CD4-positive, alpha-beta memory T cell (primary cell): ENCODE results near the gene SPTA1. TPM values are rescaled to one million over a fixed set of nuclear protein-coding genes. Genes with fewer than 3 reads are reported as not detected.

ENCODE experiments used
- CTCF ChIA-PET: fragments of 350-600 bp; sonication (Branson Sonifier 250); formaldehyde crosslinking; loops from one replicate; lab custom pipeline; 2021; ENCODE audit warnings: inconsistent platforms; ENCODE audit not compliant: partially characterized antibody; lab: Charles Lee
- POLR2A ChIA-PET: fragments of 350-600 bp; sonication (Branson Sonifier 250); formaldehyde crosslinking; loops from one replicate; lab custom pipeline; 2021; ENCODE audit not compliant: partially characterized antibody; lab: Charles Lee
- DNase-seq, 5 donors: peaks; one replicate each; pipeline versions ENCODE4 v3.0.0 to v3.0.0-alpha.2; 2020 to 2022; ENCODE audit warnings: mixed read lengths in 1 of 5
- H3K27ac ChIP-seq: one replicate; pipeline ENCODE4 v1.7.0; 2013; ENCODE audit warnings: low read depth, low read length
- H3K27me3 ChIP-seq: 2 replicates; pipeline ENCODE4 v1.7.0; 2013; ENCODE audit warnings: mild to moderate bottlenecking, low read length, moderate library complexity; ENCODE audit not compliant: insufficient read depth
- H3K36me3 ChIP-seq: 2 replicates; pipeline ENCODE4 v1.7.0; 2013; ENCODE audit warnings: mild to moderate bottlenecking, low read length, moderate library complexity; ENCODE audit not compliant: insufficient read depth
- H3K4me1 ChIP-seq: 2 replicates; pipeline ENCODE4 v1.7.0; 2013; ENCODE audit warnings: mild to moderate bottlenecking, low read length, moderate library complexity; ENCODE audit not compliant: insufficient read depth
- H3K4me3 ChIP-seq, 2 donors: one replicate each; pipeline ENCODE4 v1.7.0; 2013; ENCODE audit warnings: low read length in 2 of 2, mild to moderate bottlenecking in 1 of 2
- H3K9me3 ChIP-seq, 2 donors: one replicate each; pipeline ENCODE4 v1.7.0; 2013; ENCODE audit warnings: low read length in 2 of 2, control low read depth in 1 of 2; ENCODE audit not compliant: control insufficient read depth in 1 of 2
- H3K27ac Mint-ChIP-seq, 7 donors: one replicate each; pipeline ENCODE4 v1.8.0; 2020 to 2021; ENCODE audit warnings: mixed read lengths in 7 of 7, mild to moderate bottlenecking in 6 of 7, inconsistent platforms in 3 of 7, moderate library complexity in 3 of 7
- H3K27me3 Mint-ChIP-seq, 2 donors: one replicate each; pipeline ENCODE4 v1.8.0; 2020 to 2021; ENCODE audit warnings: mixed read lengths in 2 of 2
- H3K36me3 Mint-ChIP-seq, 2 donors: one replicate each; pipeline ENCODE4 v1.8.0; 2020 to 2021; ENCODE audit warnings: mixed read lengths in 2 of 2, inconsistent platforms in 1 of 2, mild to moderate bottlenecking in 1 of 2
- H3K4me1 Mint-ChIP-seq, 4 donors: one replicate each; pipeline ENCODE4 v1.8.0; 2020 to 2021; ENCODE audit warnings: mixed read lengths in 4 of 4, mild to moderate bottlenecking in 1 of 4
- H3K4me3 Mint-ChIP-seq, 8 donors: one replicate each; pipeline ENCODE4 v1.8.0; 2020 to 2021; ENCODE audit warnings: mixed read lengths in 8 of 8, mild to moderate bottlenecking in 7 of 8, moderate library complexity in 6 of 8, inconsistent platforms in 3 of 8
- H3K9me3 Mint-ChIP-seq, 8 donors: one replicate each; pipeline ENCODE4 v1.8.0; 2020 to 2021; ENCODE audit warnings: mixed read lengths in 8 of 8, mild to moderate bottlenecking in 5 of 8, inconsistent platforms in 3 of 8, moderate library complexity in 1 of 8
- intact Hi-C: fragments of 100-400 bp; cut with micrococcal nuclease; formaldehyde crosslinking; loops from one replicate; pipeline ENCODE4 v1.15.1; 2023
- polyA plus RNA-seq, 2 donors: library from polyadenylated mRNA; unstranded; fragments of 300-500 nt; fragmentation: Illumina TruSeq; gene quantifications; one replicate each; pipeline ENCODE4 v1.2.3, GENCODE V29; 2021
- total RNA-seq, 2 experiments: library from RNA; stranded (reverse); gene quantifications; one replicate each; pipeline ENCODE4 v1.2.3, GENCODE V29; 2021

SPTA1 gene
- total and polyA plus RNA-seq, 4 experiments from 2014 or later, result not detected

DNA sequence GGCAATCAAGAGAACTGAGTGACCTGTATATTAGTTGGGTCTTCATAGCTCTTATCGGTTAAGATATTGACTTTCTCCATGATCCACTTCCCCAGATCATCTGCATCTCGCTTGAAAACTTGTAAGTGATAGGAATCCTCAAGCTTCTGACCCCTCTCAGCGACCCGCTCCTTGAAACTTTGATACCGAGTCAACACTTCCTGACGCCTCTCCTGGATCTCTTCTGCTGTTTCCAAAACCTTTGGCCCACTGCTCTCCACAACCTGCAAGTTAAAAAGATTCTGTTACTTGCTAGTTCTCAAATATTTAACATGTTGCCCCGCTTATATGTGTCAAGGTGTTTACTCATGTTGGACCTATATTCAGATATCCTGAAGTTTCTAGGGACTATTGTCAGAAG, 1.4 kb downstream of the SPTA1 start:
- Mint-ChIP-seq H3K4me3 (no peak overlapping the region), H3K9me3 (peaks cover 0 to 2% (median 0%) of the 10 kb centered on the region in 8 donors), H3K36me3 (no peaks in the 10 kb centered on the region), H3K4me1 (no peaks in the 10 kb centered on the region), H3K27ac (no peak overlapping the region), H3K27me3 (peaks cover 21 to 24% of the 10 kb centered on the region in 2 donors)
- Histone ChIP-seq H3K36me3 (no peaks in the 10 kb centered on the region), H3K9me3 (no peaks in the 10 kb centered on the region), H3K27me3 (no peaks in the 10 kb centered on the region), H3K27ac (no peak overlapping the region), H3K4me1 (no peaks in the 10 kb centered on the region), H3K4me3 (no peak overlapping the region)
- ChIA-PET CTCF (no interaction called here), POLR2A (no interaction called here)
- intact Hi-C loops, result no loop called here
- no peak for DNase-seq

- Mint-ChIP-seq H3K27ac (no peak overlapping the region), H3K9me3 (peaks cover 0 to 2% (median 0%) of the 10 kb centered on the region in 8 donors), H3K4me1 (peaks cover 0 to 1% (median 0%) of the 10 kb centered on the region in 4 donors), H3K36me3 (no peaks in the 10 kb centered on the region), H3K27me3 (peaks cover 17 to 20% of the 10 kb centered on the region in 2 donors), H3K4me3 (no peak overlapping the region)
- no peak for DNase-seq
- intact Hi-C loops, result no loop called here
- no peaks in the 10 kb centered on the region for H3K27me3 ChIP-seq
- no peak overlapping the region for H3K27ac ChIP-seq
- no peaks in the 10 kb centered on the region for H3K36me3 ChIP-seq
- POLR2A ChIA-PET, result no interaction called here
- no peaks in the 10 kb centered on the region for H3K9me3 ChIP-seq
- CTCF ChIA-PET, result no interaction called here
- no peak overlapping the region for H3K4me3 ChIP-seq
- no peaks in the 10 kb centered on the region for H3K4me1 ChIP-seq
Measured at GRCh38 chr1:158681606-158682005, 4.9 kb downstream of the SPTA1 start.

GRCh38 chr1:158679289-158679688, 7.2 kb downstream of the SPTA1 start:
- H3K27ac ChIP-seq, result no peak overlapping the region
- Mint-ChIP-seq H3K9me3 (peaks cover 0 to 2% (median 0%) of the 10 kb centered on the region in 8 donors), H3K4me1 (peaks cover 0 to 1% (median 0%) of the 10 kb centered on the region in 4 donors), H3K36me3 (no peaks in the 10 kb centered on the region), H3K4me3 (no peak overlapping the region), H3K27ac (no peak overlapping the region), H3K27me3 (peaks cover 12 to 15% of the 10 kb centered on the region in 2 donors)
- H3K4me3 ChIP-seq, result no peak overlapping the region
- peaks cover 3% of the 10 kb centered on the region for H3K4me1 ChIP-seq
- intact Hi-C loops, result no loop called here
- no peaks in the 10 kb centered on the region for H3K9me3 ChIP-seq
- ChIA-PET POLR2A (no interaction called here), CTCF (no interaction called here)
- H3K36me3 ChIP-seq, result no peaks in the 10 kb centered on the region
- DNase-seq, result no peak
- no peaks in the 10 kb centered on the region for H3K27me3 ChIP-seq

DNA sequence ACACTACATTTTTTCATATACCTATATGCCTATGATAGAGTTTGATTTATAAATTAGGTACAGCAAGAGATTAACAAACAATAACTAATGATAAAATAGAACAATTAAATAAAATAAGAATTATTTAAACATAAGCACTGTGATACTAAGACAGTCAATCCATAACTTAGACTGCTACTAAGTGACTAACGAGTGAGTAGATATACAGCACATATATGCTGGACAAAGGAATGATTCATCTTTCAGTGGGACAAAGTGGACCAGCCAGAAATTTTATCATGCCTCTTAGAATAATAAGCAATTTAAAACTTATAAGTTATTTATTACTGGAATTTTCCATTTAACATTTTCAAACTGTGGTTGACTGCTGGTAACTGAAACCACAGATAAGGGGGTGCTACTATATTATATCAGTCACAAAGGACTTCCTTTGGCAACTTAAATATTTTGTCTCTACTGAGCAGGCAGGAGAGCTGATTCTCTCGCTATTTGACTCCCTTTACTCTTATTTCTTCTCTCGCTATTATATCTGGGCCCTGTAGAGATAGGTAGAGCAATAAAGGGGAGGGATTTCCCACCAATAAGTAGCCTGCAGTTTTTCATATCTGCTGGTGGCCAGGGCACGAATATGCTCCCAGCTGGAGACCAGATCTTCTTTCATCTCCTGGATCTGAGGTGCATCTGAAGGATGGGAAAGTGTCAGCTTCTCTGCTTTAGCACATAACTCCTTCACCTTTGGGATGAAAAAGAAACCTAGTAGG, 10.8 kb downstream of the SPTA1 start:
- Mint-ChIP-seq H3K4me1 (peaks cover 0 to 1% (median 0%) of the 10 kb centered on the region in 4 donors), H3K27ac (peak overlapping the region in 1 of 7 donors; percentile 9), H3K9me3 (peaks cover 0 to 2% (median 0%) of the 10 kb centered on the region in 8 donors), H3K27me3 (peaks cover 8 to 15% of the 10 kb centered on the region in 2 donors), H3K4me3 (no peak overlapping the region), H3K36me3 (no peaks in the 10 kb centered on the region)
- intact Hi-C loops, result no loop called here
- POLR2A ChIA-PET, result no interaction called here
- DNase-seq, result no peak
- no peak overlapping the region for H3K27ac ChIP-seq
- H3K27me3 ChIP-seq, result no peaks in the 10 kb centered on the region
- peaks cover 3% of the 10 kb centered on the region for H3K4me1 ChIP-seq
- no peak overlapping the region for H3K4me3 ChIP-seq
- H3K9me3 ChIP-seq, result no peaks in the 10 kb centered on the region
- H3K36me3 ChIP-seq, result no peaks in the 10 kb centered on the region
- CTCF ChIA-PET, result no interaction called here

GRCh38 chr1:158674302-158674701, 12.2 kb downstream of the SPTA1 start:
- intact Hi-C loops, result no loop called here
- ChIA-PET CTCF (no interaction called here), POLR2A (no interaction called here)
- Mint-ChIP-seq H3K4me1 (peaks cover 0 to under 1% (median 0%) of the 10 kb centered on the region in 4 donors), H3K9me3 (peaks cover 0 to 2% (median 0%) of the 10 kb centered on the region in 8 donors), H3K27me3 (peaks cover 6 to 15% of the 10 kb centered on the region in 2 donors), H3K27ac (no peak overlapping the region), H3K4me3 (no peak overlapping the region), H3K36me3 (no peaks in the 10 kb centered on the region)
- H3K27ac ChIP-seq, result no peak overlapping the region
- no peaks in the 10 kb centered on the region for H3K9me3 ChIP-seq
- DNase-seq, result no peak
- H3K27me3 ChIP-seq, result no peaks in the 10 kb centered on the region
- peaks cover 3% of the 10 kb centered on the region for H3K4me1 ChIP-seq
- no peaks in the 10 kb centered on the region for H3K36me3 ChIP-seq
- no peak overlapping the region for H3K4me3 ChIP-seq

- POLR2A ChIA-PET, result no interaction called here
- intact Hi-C loops, result no loop called here
Measured at GRCh38 chr1:158666037-158666436, 20.5 kb downstream of the SPTA1 start.

GRCh38 chr1:158654571-158654970, 31.9 kb downstream of the SPTA1 start:
- H3K4me3 Mint-ChIP-seq, result no peak overlapping the region
- Histone ChIP-seq H3K27ac (no peak overlapping the region), H3K4me3 (no peak overlapping the region), H3K9me3 (no peaks in the 10 kb centered on the region), H3K4me1 (no peaks in the 10 kb centered on the region), H3K36me3 (no peaks in the 10 kb centered on the region), H3K27me3 (no peaks in the 10 kb centered on the region)
- H3K27me3 Mint-ChIP-seq, result peaks cover 2 to 3% of the 10 kb centered on the region in 2 donors
- peaks cover 0 to 2% (median 0%) of the 10 kb centered on the region in 8 donors for H3K9me3 Mint-ChIP-seq
- ChIA-PET CTCF (no interaction called here), POLR2A (no interaction called here)
- no peak for DNase-seq
- H3K36me3 Mint-ChIP-seq, result no peaks in the 10 kb centered on the region
- peaks cover 4 to 8% (median 6%) of the 10 kb centered on the region in 4 donors for H3K4me1 Mint-ChIP-seq
- H3K27ac Mint-ChIP-seq, result peak overlapping the region in 1 of 7 donors; percentile 20
- intact Hi-C loops, result no loop called here

More at GRCh38 chr1:158666037-158666436, 20.5 kb downstream of the SPTA1 start:
- Mint-ChIP-seq H3K27me3 (peaks cover 1 to 6% of the 10 kb centered on the region in 2 donors), H3K36me3 (no peaks in the 10 kb centered on the region), H3K4me3 (peak overlapping the region in 1 of 8 donors; percentile 16), H3K4me1 (peaks cover 0 to 2% (median 0%) of the 10 kb centered on the region in 4 donors), H3K27ac (no peak overlapping the region), H3K9me3 (no peaks in the 10 kb centered on the region)
- no peak overlapping the region for H3K27ac ChIP-seq
- no peaks in the 10 kb centered on the region for H3K9me3 ChIP-seq
- no peaks in the 10 kb centered on the region for H3K4me1 ChIP-seq
- CTCF ChIA-PET, result no interaction called here
- H3K27me3 ChIP-seq, result no peaks in the 10 kb centered on the region
- no peaks in the 10 kb centered on the region for H3K36me3 ChIP-seq
- H3K4me3 ChIP-seq, result no peak overlapping the region
- DNase-seq, result no peak
